Hematopoietic multipotent progenitor cell treated with erythropoietin and hydrocortisone succinate and interleukin-3 and kit ligand, for 4 days (in vitro differentiated cells): ENCODE results near the gene LGALS14.

ENCODE experiments used
- DNase-seq: peaks from one replicate; pipeline ENCODE4 v3.0.0-alpha.2; 2015

The LGALS14 gene

DNA sequence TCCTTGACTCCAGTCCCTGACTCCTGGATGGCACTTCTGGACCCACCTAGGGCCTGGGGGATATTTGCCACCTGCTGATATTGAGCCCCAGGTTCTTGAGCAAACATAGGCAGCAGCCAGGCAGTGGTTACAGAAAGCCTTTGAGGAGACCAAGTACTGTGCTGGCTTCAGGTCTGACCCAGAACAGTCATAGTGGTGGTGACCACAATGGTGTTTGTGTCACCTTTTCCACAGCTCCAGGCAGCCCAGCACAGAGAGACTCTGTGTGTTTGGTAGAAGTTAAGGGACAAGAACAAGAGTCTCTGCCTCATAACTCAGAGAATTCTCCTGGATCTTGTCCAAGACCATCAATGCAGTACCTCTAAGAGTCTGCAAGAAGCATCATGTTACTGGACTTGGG lies 48.1 kb downstream of the LGALS14 start:
- DNase-seq = no peak

DNA sequence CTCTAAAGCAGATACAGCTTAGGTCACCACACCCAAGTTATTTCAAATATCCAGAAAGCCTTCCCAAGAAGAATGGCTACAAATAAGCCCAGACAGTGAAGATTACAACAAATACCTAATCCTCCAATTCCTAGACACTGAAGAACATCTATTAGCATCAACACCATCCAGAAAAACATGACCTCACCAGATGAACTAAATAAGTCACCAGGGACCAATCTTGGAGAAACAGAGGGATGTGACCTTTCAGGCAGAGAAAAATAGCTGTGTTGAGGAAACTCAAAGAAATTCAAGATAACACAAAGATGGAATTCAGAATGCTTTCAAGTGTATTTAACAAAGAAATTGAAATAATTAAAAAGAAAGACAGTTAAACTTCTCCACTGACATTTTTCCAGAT lies 48.5 kb downstream of the LGALS14 start:
- DNase-seq = no peak

DNA sequence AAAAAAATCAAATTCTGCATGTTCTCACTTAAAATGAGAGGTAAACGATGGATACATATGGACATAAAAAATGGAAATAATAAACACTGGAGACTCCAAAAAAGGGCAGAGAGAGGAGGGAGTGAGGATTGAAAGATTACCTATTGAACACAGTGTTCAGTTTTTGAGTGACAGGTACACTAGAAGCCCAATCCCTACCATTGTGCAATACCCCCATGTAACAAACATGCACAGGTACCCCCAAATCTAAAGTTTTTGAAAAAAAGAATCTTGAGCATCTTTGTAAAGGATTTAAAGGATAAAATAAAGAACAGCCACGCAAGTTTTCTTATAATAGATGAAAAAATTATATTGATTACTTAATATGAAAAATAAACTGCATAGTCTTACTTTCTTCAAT lies 50.3 kb downstream of the LGALS14 start:
- no peak for DNase-seq

DNA sequence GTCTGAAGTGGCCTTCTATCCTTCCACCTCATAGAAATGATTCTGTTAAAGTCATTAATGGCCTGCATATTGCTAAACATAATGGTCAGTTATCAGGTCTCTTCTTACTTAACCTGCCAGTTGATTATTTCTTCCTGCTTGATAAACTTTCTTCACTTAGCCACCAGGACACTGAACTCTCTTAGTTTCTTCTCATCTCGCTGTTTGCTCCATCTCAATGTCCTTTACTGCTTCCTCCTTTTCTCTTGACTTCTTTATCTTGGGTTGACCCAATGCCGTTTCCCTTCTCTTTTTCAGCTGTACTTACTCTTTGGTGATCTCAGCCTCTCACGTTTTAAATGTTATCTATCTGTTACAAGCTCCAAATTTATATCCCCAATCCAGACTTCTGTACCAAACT lies 50.7 kb downstream of the LGALS14 start:
- DNase-seq = peak; percentile 66
